ENCODE results near the gene CUBN. TPM values are rescaled to one million over a fixed set of nuclear protein-coding genes. Genes with fewer than 3 reads are reported as not detected.

The CUBN gene
- total and polyA plus RNA-seq, 8 donors, result 0.28 to 1.3 (median 0.66) TPM

DNA sequence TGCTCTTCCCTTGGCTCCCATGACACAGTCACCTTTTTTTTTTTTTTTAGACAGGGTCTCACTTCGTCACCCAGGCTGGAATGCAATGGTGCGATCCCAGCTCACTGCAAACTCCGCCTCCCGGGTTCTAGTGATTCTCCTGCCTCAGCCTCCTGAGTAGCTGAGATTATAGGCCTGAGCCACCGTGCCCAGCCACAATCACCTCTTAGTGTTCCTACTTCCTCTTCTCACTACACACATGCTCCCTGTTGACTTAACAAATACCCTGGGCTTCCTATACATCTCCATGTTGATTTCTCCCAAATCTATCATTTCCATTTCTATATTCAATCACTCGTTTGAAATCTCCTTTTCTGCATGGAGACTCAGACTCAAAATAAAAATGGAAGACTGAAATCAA is 91.7 kb downstream of the CUBN start:
- Histone ChIP-seq H3K27me3 (no peaks in the 10 kb centered on the region), H3K9me3 (no peaks in the 10 kb centered on the region), H3K4me3 (no peak overlapping the region), H3K4me1 (no peaks in the 10 kb centered on the region), H3K27ac (no peak overlapping the region), H3K36me3 (no peaks in the 10 kb centered on the region)
- intact Hi-C loops (cut with DNase I), result no loop called here
- TF ChIP-seq, protein P1, sequence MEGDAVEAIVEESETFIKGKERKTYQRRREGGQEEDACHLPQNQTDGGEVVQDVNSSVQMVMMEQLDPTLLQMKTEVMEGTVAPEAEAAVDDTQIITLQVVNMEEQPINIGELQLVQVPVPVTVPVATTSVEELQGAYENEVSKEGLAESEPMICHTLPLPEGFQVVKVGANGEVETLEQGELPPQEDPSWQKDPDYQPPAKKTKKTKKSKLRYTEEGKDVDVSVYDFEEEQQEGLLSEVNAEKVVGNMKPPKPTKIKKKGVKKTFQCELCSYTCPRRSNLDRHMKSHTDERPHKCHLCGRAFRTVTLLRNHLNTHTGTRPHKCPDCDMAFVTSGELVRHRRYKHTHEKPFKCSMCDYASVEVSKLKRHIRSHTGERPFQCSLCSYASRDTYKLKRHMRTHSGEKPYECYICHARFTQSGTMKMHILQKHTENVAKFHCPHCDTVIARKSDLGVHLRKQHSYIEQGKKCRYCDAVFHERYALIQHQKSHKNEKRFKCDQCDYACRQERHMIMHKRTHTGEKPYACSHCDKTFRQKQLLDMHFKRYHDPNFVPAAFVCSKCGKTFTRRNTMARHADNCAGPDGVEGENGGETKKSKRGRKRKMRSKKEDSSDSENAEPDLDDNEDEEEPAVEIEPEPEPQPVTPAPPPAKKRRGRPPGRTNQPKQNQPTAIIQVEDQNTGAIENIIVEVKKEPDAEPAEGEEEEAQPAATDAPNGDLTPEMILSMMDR (IDR thresholded peaks at IDR 0.05), result no peak
- DNase-seq, result no peak
- FAIRE-seq, result no peak
- ATAC-seq, result no peak
- 84 to 95% methylated on average over 6 of the region's 6 CpGs for WGBS, 2 donors

DNA sequence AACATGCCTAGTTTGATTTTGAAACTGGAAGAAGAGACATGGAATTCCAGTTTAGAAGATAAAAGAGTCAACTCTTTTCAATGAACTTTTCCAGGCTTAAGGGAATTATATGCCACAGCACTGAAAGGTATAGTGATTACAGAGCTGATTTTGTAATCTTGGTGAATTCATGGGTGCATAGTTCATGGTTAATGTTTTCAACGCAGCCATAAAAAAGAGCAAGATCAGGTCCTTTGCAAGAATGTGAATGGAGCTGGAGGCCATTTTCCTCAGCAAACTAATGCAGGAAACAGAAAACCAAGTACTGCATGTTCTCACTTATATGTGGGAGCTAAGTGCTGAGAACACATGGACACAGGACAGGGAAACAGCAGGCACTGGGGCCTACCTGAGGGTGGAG is 94.2 kb downstream of the CUBN start:
- intact Hi-C loops (cut with DNase I), result no loop called here
- DNase-seq, result no peak
- Histone ChIP-seq H3K4me3 (no peak overlapping the region), H3K27me3 (no peaks in the 10 kb centered on the region), H3K27ac (no peak overlapping the region), H3K9me3 (no peaks in the 10 kb centered on the region), H3K36me3 (no peaks in the 10 kb centered on the region), H3K4me1 (no peaks in the 10 kb centered on the region)
- no peak for ATAC-seq
- no peak for FAIRE-seq
- TF ChIP-seq, protein P1 (IDR thresholded peaks at IDR 0.05), result no peak
- WGBS, 2 donors, result 62 to 65% methylated on average over 1 of the region's 1 CpG

DNA sequence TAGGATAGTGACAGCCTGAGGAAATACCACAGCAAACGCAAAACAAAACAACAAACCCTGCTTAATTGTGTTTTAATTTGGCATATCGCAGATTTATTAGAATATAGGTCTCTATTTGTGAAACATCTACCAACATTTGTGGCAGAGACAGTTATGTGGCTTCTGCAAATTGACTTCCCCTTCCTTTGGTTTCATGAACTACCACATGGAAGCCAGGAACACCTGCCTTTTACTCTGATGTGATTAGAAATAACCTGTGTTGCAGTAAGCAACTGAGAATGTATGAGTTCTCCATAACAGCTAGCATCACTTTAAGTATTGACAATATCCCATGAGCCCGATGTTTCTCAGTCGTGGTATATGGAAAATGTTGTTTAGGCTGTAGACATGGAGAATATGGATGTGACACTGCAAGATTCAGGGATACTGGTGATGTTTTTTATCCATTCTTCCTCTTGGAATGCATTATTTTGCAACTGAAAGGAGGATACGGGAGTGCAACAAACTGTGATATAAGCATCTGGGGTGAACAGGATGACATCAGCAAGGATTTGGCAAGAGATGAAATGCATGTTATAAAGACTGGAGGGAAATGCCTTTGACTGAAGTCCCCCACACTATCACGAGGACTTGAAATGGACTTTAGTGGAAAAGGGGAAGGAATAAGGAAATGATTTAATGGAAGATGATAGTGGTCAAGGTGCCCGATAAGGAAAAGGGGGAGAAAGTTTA is 95.9 kb downstream of the CUBN start:
- intact Hi-C loops (cut with DNase I), result no loop called here
- FAIRE-seq, result no peak
- DNase-seq, result no peak
- H3K27ac ChIP-seq, result no peak overlapping the region
- H3K4me1 ChIP-seq, result peaks cover 0 to 8% (median 0%) of the 10 kb centered on the region in 3 donors
- TF ChIP-seq, protein P1 (IDR thresholded peaks at IDR 0.05), result no peak
- H3K27me3 ChIP-seq, result no peaks in the 10 kb centered on the region
- no peak overlapping the region for H3K4me3 ChIP-seq
- ATAC-seq, result no peak
- WGBS, 2 donors, result 76 to 78% methylated on average over 7 of the region's 7 CpGs
- no peaks in the 10 kb centered on the region for H3K9me3 ChIP-seq
- no peaks in the 10 kb centered on the region for H3K36me3 ChIP-seq

DNA sequence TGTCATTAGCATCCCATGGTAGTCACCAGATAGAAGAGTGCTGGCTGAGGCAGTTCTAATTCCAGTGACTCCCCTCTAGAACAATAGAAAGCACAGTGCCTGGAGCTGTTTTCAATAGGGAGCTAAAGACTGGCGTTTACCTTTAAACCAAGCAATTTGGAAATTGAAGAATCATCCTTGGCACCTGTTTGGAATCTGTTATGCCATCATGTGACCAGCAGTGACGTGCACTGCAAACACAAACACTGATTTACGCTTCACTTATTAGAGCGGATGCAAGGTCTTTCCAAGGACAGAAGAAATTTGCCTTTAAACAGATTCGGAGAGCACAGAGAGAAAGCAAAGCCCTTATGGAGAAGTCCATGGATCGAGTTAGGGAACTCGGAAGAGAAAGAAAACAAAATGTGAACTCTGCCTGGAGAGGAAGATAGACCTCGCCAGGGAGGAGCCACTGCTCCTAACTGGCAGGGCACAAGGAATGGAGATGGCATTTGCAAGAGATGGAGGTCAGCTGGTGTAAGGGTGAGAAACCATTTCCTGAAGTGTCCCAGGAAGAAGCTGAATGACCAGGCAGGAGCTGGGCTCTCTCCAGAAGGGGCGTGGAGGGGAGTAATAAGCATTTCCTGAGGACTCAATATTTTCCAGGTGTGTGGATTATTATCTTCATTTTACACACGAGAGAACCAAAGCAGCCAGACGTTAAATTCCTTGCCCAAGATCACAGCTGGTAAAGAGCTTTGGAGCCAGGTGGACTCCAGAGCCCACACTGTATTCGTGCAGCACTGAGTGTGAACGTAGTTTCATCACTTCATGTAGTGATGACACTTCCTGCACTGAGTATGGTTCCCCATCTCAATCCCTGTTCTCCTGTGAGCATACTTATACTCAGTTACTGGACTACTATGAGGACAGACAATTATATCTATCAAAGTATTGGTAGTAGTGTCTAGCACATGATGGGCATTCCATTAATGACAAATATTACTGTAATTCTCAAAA is 97.7 kb downstream of the CUBN start:
- Histone ChIP-seq H3K27me3 (no peaks in the 10 kb centered on the region), H3K4me3 (no peak overlapping the region), H3K36me3 (no peaks in the 10 kb centered on the region), H3K9me3 (no peaks in the 10 kb centered on the region), H3K4me1 (peaks cover 0 to 9% (median 0%) of the 10 kb centered on the region in 3 donors), H3K27ac (no peak overlapping the region)
- FAIRE-seq (no peak), ATAC-seq (no peak), DNase-seq (no peak)
- intact Hi-C loops (cut with DNase I), result no loop called here
- TF ChIP-seq, protein P1 (IDR thresholded peaks at IDR 0.05), result no peak
- WGBS, 2 donors, result 54 to 67% methylated on average over 13 of the region's 13 CpGs

All from pancreas (tissue), 10 donors.